T-helper 2 cell (primary cell): ENCODE measurements around the gene CBARP.
"Not testable (repeated sequence)": the region's sequence is repeated elsewhere in the genome, so short reads cannot be mapped to it uniquely, and the experiment has no call there.

Experiments
- DNase-seq, 5 experiments: peaks; one replicate each; pipeline versions ENCODE4 v3.0.0 to v3.0.0-alpha.2; 2012 to 2022

Gene CBARP

GRCh38 chr19:1252221-1252820 lies 14.5 kb upstream of the CBARP start:
- DNase-seq = peak in 3 of 5 experiments; percentile 52 to 87 (median 73)

GRCh38 chr19:1251330-1252220 lies 13.8 kb upstream of the CBARP start:
- peak in 3 of 5 experiments; percentile 57 to 84 (median 60) for DNase-seq

- peak in 3 of 5 experiments; percentile 59 to 86 (median 69) for DNase-seq
Measured at GRCh38 chr19:1250437-1251260, 12.8 kb upstream of the CBARP start.

- DNase-seq = no peak
Measured at GRCh38 chr19:1249990-1250436, 12.2 kb upstream of the CBARP start.

- peak; percentile 90 to 98 (median 92) for DNase-seq
Measured at GRCh38 chr19:1249298-1249989, 11.6 kb upstream of the CBARP start.

- peak; percentile 75 to 90 (median 81) for DNase-seq
Measured at GRCh38 chr19:1248786-1249297, 11.0 kb upstream of the CBARP start.

GRCh38 chr19:1248139-1248785 lies 10.5 kb upstream of the CBARP start, which contains the start of gene MIDN:
Gene MIDN (plus strand): TSS chr19:1248583. CDS start chr19:1250297, 1,714 bp downstream.
- peak in 4 of 5 experiments; percentile 63 to 80 (median 71) for DNase-seq

GRCh38 chr19:1247748-1248138 lies 9.9 kb upstream of the CBARP start:
- no peak for DNase-seq

- not testable (repeated sequence) for DNase-seq
Measured at GRCh38 chr19:1246265-1247087, 8.7 kb upstream of the CBARP start.

GRCh38 chr19:1245494-1246264 lies 7.9 kb upstream of the CBARP start:
- no peak for DNase-seq

GRCh38 chr19:1244693-1245451 lies 7.1 kb upstream of the CBARP start:
- DNase-seq = no peak

GRCh38 chr19:1243768-1244692 lies 6.2 kb upstream of the CBARP start:
- DNase-seq = peak; percentile 66 to 85 (median 77)

- peak; percentile 74 to 96 (median 87) for DNase-seq
Measured at GRCh38 chr19:1241417-1242095, 3.8 kb upstream of the CBARP start, which contains the start of gene ATP5F1D. Gene ATP5F1D (plus strand): TSS chr19:1241751. CDS start chr19:1241851, 100 bp downstream.

GRCh38 chr19:1240925-1241324 lies 3.1 kb upstream of the CBARP start:
- no peak for DNase-seq

GRCh38 chr19:1239796-1240737 lies 2.3 kb upstream of the CBARP start:
- DNase-seq = peak; percentile 89 to 94 (median 93)

- no peak for DNase-seq
Measured at GRCh38 chr19:1239420-1239795, 1.6 kb upstream of the CBARP start.
